Panc1 (cell line): Measurements from ENCODE around the gene LEFTY2.

Experiments used
- POLR2AphosphoS5 ChIP-seq: IDR thresholded peaks from 2 replicates; pipeline ENCODE4 v1.6.1; 2012; ENCODE audit warnings: mild to moderate bottlenecking, low read depth, low read length, moderate library complexity
- SIN3A ChIP-seq: IDR thresholded peaks from 2 replicates; pipeline ENCODE4 v1.6.1; 2012; ENCODE audit warnings: low read depth, mild to moderate bottlenecking, low read length, moderate library complexity, borderline replicate concordance; ENCODE audit not compliant: insufficient read depth
- TF ChIP-seq, protein P1 (sequence below), 2 experiments: IDR thresholded peaks; 2 replicates each; pipeline ENCODE4 v1.6.1; 2011 to 2012; ENCODE audit warnings: low read depth in 2 of 2, control low read depth in 1 of 2, low read length in 1 of 2, mild to moderate bottlenecking in 1 of 2, moderate library complexity in 1 of 2; ENCODE audit not compliant: insufficient read depth in 1 of 2
- TF ChIP-seq, protein P2 (sequence below): fragments of 450-650 bp; IDR thresholded peaks from 2 replicates; pipeline ENCODE4 v1.5.1; 2017; ENCODE audit warnings: mild to moderate bottlenecking

DNA sequence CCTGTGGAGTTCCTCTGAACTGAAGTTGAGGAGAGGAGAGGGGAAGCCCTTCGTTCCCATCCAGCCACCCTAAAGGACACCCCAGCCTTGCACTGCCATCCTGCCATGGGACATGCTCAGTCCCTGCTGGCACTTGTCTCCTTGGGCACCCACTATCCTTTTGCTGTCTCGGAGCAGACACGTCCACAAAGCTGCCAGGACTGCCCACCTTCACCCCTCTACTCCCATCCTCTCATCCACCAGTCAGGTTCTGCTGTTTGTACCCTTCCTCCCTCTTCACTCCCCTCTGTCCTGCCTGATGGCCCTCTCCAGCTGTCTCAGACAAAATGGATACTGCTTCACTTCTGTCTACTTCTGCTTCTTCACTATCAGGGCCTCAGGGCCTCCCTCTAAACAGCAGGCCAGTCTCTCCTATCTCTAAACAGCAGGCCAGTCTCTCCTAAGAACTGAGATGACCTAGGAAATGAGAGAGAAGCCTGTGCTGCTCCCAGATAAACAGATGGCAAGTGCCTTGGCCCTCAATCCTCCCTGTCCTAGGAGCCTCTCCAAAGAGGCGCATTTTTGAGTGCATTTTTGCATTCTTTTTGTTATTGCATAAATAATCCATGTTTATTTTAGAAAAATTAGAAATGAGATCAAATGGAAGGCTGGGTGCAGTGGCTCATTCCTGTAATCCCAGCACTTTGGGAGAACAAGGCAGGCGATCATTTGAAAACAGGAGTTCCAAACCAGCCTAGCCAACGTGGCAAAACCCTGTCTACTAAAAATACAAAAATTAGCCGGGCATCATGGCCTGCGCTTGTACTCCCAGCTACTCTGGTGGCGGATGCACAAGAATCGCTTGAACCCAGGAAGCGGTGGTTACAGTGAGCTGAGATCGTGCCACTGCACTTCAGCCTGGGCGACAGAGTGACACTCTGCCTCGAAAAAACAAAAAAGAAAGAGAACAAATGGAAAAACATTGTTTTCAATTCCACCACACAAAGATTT is 12.5 kb downstream of the LEFTY2 start:
- TF ChIP-seq, protein P1, sequence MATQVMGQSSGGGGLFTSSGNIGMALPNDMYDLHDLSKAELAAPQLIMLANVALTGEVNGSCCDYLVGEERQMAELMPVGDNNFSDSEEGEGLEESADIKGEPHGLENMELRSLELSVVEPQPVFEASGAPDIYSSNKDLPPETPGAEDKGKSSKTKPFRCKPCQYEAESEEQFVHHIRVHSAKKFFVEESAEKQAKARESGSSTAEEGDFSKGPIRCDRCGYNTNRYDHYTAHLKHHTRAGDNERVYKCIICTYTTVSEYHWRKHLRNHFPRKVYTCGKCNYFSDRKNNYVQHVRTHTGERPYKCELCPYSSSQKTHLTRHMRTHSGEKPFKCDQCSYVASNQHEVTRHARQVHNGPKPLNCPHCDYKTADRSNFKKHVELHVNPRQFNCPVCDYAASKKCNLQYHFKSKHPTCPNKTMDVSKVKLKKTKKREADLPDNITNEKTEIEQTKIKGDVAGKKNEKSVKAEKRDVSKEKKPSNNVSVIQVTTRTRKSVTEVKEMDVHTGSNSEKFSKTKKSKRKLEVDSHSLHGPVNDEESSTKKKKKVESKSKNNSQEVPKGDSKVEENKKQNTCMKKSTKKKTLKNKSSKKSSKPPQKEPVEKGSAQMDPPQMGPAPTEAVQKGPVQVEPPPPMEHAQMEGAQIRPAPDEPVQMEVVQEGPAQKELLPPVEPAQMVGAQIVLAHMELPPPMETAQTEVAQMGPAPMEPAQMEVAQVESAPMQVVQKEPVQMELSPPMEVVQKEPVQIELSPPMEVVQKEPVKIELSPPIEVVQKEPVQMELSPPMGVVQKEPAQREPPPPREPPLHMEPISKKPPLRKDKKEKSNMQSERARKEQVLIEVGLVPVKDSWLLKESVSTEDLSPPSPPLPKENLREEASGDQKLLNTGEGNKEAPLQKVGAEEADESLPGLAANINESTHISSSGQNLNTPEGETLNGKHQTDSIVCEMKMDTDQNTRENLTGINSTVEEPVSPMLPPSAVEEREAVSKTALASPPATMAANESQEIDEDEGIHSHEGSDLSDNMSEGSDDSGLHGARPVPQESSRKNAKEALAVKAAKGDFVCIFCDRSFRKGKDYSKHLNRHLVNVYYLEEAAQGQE (IDR thresholded peaks at IDR 0.05; ENCODE audit: insufficient read depth in 1 of 2, low read depth in 2 of 2, low read length in 1 of 2), result no peak
- TF ChIP-seq, protein P2, sequence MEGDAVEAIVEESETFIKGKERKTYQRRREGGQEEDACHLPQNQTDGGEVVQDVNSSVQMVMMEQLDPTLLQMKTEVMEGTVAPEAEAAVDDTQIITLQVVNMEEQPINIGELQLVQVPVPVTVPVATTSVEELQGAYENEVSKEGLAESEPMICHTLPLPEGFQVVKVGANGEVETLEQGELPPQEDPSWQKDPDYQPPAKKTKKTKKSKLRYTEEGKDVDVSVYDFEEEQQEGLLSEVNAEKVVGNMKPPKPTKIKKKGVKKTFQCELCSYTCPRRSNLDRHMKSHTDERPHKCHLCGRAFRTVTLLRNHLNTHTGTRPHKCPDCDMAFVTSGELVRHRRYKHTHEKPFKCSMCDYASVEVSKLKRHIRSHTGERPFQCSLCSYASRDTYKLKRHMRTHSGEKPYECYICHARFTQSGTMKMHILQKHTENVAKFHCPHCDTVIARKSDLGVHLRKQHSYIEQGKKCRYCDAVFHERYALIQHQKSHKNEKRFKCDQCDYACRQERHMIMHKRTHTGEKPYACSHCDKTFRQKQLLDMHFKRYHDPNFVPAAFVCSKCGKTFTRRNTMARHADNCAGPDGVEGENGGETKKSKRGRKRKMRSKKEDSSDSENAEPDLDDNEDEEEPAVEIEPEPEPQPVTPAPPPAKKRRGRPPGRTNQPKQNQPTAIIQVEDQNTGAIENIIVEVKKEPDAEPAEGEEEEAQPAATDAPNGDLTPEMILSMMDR, result no peak
- no peak for TF ChIP-seq SIN3A
- TF ChIP-seq POLR2AphosphoS5, result no peak
